Peyer's patch (tissue), 4 donors: ENCODE data around the gene PIGT.

Source experiments
- POLR2A ChIP-seq, 2 donors: fragments of 450-650 bp; IDR thresholded peaks; one replicate each; pipeline ENCODE4 v1.5.1; 2017; ENCODE audit warnings: antibody characterized with exemption in 2 of 2, mild to moderate bottlenecking in 2 of 2, moderate library complexity in 2 of 2
- TF ChIP-seq, protein P1 (sequence below), 6 experiments: fragments of 450-650 bp in 4 of 6; fragments of 200-600 bp in 2 of 6; sonication (generic) in 1 of 6; IDR thresholded peaks; one replicate each; pipeline ENCODE4 v1.5.1; 2017 to 2019; ENCODE audit warnings: antibody characterized with exemption in 6 of 6, mild to moderate bottlenecking in 3 of 6, moderate library complexity in 1 of 6

DNA sequence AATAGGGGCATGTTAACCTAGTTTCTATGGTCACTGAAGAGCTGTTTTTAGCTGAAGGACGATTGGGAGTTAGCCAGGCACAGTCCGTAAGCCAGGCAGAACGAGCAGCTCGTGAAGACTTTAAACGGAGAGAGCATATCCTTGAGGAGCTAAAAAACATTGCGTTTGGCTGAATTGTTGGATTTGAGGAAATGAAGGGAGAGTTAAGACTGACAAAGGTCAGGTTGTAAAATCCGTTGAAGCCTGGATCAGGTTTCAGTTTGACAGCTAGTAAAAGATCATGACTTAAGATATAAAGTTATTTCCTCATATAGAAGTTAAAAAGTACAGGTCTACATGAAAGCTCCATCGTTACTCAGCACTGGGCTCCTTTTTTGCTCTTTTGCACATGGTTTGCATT, 5.1 kb upstream of the PIGT start:
- TF ChIP-seq, protein P1, sequence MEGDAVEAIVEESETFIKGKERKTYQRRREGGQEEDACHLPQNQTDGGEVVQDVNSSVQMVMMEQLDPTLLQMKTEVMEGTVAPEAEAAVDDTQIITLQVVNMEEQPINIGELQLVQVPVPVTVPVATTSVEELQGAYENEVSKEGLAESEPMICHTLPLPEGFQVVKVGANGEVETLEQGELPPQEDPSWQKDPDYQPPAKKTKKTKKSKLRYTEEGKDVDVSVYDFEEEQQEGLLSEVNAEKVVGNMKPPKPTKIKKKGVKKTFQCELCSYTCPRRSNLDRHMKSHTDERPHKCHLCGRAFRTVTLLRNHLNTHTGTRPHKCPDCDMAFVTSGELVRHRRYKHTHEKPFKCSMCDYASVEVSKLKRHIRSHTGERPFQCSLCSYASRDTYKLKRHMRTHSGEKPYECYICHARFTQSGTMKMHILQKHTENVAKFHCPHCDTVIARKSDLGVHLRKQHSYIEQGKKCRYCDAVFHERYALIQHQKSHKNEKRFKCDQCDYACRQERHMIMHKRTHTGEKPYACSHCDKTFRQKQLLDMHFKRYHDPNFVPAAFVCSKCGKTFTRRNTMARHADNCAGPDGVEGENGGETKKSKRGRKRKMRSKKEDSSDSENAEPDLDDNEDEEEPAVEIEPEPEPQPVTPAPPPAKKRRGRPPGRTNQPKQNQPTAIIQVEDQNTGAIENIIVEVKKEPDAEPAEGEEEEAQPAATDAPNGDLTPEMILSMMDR (IDR thresholded peaks at IDR 0.05), result peak in 1 of 6 experiments; percentile 4
- no peak for TF ChIP-seq POLR2A (IDR thresholded peaks at IDR 0.05)
